ENCODE results near the gene PPIA.
"Not testable (repeated sequence)": the region's sequence is repeated elsewhere in the genome, so short reads cannot be mapped to it uniquely, and the experiment has no call there.

PPIA gene

GRCh38 chr7:44843440-44843839 is 47.0 kb downstream of the PPIA start:
- not testable (repeated sequence) for FAIRE-seq

- FAIRE-seq, result no peak
Observed at GRCh38 chr7:44845451-44845850, 49.0 kb downstream of the PPIA start.

GRCh38 chr7:44846390-44846789 is 49.9 kb downstream of the PPIA start:
- FAIRE-seq, result not testable (repeated sequence)

GRCh38 chr7:44846816-44847508 is 50.5 kb downstream of the PPIA start:
- FAIRE-seq, result no peak

- FAIRE-seq, result no peak
Observed at GRCh38 chr7:44847509-44847919, 51.0 kb downstream of the PPIA start.

- peak; percentile 99 for FAIRE-seq
Observed at GRCh38 chr7:44847920-44848634, 51.6 kb downstream of the PPIA start, which contains the start of gene H2AZ2. TSS of gene H2AZ2 (minus strand) at chr7:44848087. CDS start at chr7:44847971, 116 bp downstream.

GRCh38 chr7:44849259-44849884 is 52.9 kb downstream of the PPIA start:
- no peak for FAIRE-seq

- FAIRE-seq, result no peak
Observed at GRCh38 chr7:44849885-44850544, 53.5 kb downstream of the PPIA start.

GRCh38 chr7:44852590-44852989 is 56.1 kb downstream of the PPIA start:
- no peak for FAIRE-seq

Measured in endometrium (tissue), 2 donors.